Neutrophil (primary cell): ENCODE results near the gene EPS8.
"Not testable (repeated sequence)": the region's sequence is repeated elsewhere in the genome, so short reads cannot be mapped to it uniquely, and the experiment has no call there.

Experiments
- H3K27ac ChIP-seq: fragments of 200-600 bp; sonication (generic); 2 replicates; pipeline ENCODE4 v1.5.1; 2016; ENCODE audit warnings: mild to moderate bottlenecking, moderate library complexity
- H3K27me3 ChIP-seq: fragments of 200-600 bp; sonication (generic); 2 replicates; pipeline ENCODE4 v1.6.0; 2016; ENCODE audit warnings: mild to moderate bottlenecking
- H3K36me3 ChIP-seq: fragments of 200-600 bp; sonication (generic); 2 replicates; pipeline ENCODE4 v1.5.1; 2017
- H3K4me1 ChIP-seq, 2 experiments: fragments of 200-600 bp in 1 of 2; sonication (generic) in 1 of 2; 1 replicate in 1 of 2; 2 replicates in 1 of 2; pipeline versions ENCODE4 v1.5.1 to v1.6.1; 2013 to 2016; ENCODE audit warnings: low read depth in 1 of 2, low read length in 1 of 2, mild to moderate bottlenecking in 1 of 2, moderate library complexity in 1 of 2; ENCODE audit not compliant: control insufficient read depth in 1 of 2, insufficient read depth in 1 of 2
- H3K4me3 ChIP-seq, 2 experiments: fragments of 200-600 bp in 1 of 2; sonication (generic) in 1 of 2; 1 replicate in 1 of 2; 2 replicates in 1 of 2; pipeline ENCODE4 v1.5.1; 2013 to 2016; ENCODE audit warnings: low read depth in 1 of 2, low read length in 1 of 2, mild to moderate bottlenecking in 1 of 2, moderate library complexity in 1 of 2
- H3K9me3 ChIP-seq: fragments of 200-600 bp; sonication (generic); 2 replicates; pipeline ENCODE4 v1.5.1; 2016
- TF ChIP-seq, protein P1 (sequence below): fragments of 200-600 bp; sonication (generic); IDR thresholded peaks from 2 replicates; pipeline ENCODE4 v1.5.1; 2016; ENCODE audit warnings: antibody characterized with exemption

EPS8 gene

DNA sequence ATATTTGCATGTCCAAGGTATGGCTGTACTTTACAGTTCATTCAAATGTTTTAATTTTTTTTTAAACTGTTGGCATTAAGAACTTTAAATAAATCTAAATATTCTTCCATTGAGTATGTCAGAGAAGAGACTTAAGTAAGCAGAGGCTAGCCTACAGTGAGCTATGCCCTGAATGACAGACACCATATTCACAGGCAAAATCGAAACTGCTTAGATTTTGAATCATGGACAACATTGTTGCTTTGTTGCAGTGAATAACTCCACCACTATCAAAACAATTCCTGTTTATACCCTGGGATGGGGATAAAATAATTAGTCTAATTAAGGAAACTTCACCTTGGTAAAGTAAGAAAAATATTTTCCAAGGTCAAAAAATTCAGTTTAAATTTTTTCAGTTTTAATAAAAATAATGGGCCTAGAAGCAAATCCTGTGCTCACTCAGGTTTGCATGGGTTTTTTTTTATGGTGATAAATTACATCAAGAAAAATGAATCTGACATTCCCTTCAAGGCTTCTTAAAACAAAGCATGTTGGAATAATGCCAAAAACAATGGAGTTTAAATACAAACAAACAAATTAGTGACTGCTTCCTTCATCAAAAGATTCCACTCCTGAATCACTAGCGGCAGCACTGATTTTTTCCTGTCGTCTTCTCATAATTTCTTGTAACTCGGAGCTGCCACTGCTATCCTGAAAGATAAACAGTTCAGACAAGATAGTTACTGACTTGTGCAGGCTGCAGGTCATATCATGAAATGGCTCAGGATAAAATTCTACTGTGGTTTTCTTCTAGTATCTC, 168.2 kb downstream of the EPS8 start:
- TF ChIP-seq, protein P1, sequence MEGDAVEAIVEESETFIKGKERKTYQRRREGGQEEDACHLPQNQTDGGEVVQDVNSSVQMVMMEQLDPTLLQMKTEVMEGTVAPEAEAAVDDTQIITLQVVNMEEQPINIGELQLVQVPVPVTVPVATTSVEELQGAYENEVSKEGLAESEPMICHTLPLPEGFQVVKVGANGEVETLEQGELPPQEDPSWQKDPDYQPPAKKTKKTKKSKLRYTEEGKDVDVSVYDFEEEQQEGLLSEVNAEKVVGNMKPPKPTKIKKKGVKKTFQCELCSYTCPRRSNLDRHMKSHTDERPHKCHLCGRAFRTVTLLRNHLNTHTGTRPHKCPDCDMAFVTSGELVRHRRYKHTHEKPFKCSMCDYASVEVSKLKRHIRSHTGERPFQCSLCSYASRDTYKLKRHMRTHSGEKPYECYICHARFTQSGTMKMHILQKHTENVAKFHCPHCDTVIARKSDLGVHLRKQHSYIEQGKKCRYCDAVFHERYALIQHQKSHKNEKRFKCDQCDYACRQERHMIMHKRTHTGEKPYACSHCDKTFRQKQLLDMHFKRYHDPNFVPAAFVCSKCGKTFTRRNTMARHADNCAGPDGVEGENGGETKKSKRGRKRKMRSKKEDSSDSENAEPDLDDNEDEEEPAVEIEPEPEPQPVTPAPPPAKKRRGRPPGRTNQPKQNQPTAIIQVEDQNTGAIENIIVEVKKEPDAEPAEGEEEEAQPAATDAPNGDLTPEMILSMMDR: no peak
- H3K9me3 ChIP-seq: no peaks in the 10 kb centered on the region
- no peak overlapping the region for H3K4me3 ChIP-seq
- no peaks in the 10 kb centered on the region for H3K4me1 ChIP-seq
- H3K27me3 ChIP-seq: no peaks in the 10 kb centered on the region
- no peaks in the 10 kb centered on the region for H3K36me3 ChIP-seq
- H3K27ac ChIP-seq: no peak overlapping the region

DNA sequence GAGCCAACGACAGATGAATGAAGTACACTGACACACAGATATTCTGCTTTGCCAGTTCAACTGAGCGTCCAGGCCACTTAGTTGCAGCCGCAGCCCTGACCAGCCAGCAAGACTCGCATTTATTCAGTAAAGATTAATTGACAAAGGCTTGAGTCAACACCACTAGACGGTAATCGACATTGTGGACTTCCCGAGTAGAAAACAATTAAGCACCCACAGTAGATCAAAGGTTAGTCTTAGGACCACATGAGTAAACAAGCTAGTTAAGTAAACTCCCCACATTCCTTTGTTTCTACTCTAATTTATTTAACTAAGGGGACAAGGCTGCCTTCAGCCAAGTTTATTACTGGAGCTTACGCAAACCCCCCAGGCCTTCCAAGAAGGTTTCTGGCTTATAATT, 172.7 kb downstream of the EPS8 start:
- not testable (repeated sequence) for H3K4me1 ChIP-seq, H3K9me3 ChIP-seq, H3K27me3 ChIP-seq, H3K27ac ChIP-seq, H3K36me3 ChIP-seq, H3K4me3 ChIP-seq

DNA sequence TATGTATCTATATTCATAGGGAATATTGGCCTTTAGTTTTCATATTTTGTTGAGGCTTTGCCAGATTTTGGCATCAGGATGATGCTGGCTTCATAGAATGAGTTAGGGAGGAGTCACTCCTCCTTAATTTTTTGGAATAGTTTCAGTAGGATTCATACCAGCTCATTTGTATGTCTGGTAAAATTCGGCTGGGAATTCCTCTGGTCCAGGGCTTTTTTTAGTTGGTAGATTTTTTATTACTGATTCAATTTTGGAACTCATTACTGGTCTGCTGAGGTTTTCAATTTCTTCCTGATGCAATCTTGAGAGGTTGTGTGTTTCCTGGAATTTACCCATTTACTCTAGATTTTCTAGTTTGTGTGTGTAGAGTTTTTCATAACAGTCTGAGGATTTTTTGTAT, 175.2 kb downstream of the EPS8 start:
- H3K27ac ChIP-seq: no peak overlapping the region

DNA sequence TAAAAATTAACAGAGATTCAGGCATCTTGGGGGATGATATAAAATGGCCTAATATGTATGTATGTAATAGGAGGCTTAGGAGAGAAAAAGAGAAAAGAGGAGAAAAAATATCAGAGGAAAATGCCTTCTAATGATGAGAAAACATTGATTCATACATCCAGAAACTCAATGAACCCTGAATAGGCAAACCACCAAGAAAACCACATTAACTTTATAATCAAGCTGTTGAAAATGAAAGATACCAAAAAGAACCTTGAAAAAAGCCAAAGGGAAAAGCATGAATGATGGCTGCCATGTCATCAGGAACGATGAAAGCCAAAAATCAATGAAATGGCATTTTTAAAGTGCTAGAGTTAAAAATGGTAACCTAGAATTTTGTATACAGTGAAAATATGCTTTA, 180.2 kb downstream of the EPS8 start:
- Histone ChIP-seq H3K36me3 (no peaks in the 10 kb centered on the region), H3K4me3 (no peak overlapping the region), H3K27me3 (no peaks in the 10 kb centered on the region), H3K4me1 (no peaks in the 10 kb centered on the region), H3K9me3 (no peaks in the 10 kb centered on the region), H3K27ac (no peak overlapping the region)
- TF ChIP-seq, protein P1: no peak

More for the DNA sequence above, 175.2 kb downstream of the EPS8 start:
- Histone ChIP-seq H3K27me3 (no peaks in the 10 kb centered on the region), H3K9me3 (no peaks in the 10 kb centered on the region), H3K36me3 (no peaks in the 10 kb centered on the region), H3K4me3 (no peak overlapping the region), H3K4me1 (no peaks in the 10 kb centered on the region)
- TF ChIP-seq, protein P1: no peak

DNA sequence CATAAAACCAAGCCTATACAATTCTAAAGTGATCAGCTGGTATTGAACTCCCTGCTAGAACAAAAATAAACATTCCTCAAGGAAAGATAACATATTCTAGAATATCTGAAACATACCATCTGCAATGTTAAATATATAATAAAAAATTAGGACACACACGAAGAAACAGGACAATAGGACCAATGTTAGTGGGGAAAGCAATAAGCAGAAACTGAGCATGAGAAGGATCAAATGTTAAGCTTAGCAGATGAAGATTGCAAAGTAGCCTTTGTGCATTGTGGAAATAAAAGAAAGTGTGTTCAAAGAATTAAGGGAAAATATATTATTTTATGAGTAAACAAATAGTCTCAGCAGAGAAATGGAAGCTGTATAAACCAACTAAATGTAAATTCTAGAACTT, 180.8 kb downstream of the EPS8 start:
- no peaks in the 10 kb centered on the region for H3K27me3 ChIP-seq
- H3K4me1 ChIP-seq: no peaks in the 10 kb centered on the region
- no peak overlapping the region for H3K4me3 ChIP-seq
- H3K36me3 ChIP-seq: no peaks in the 10 kb centered on the region
- TF ChIP-seq, protein P1: no peak
- no peak overlapping the region for H3K27ac ChIP-seq
- H3K9me3 ChIP-seq: no peaks in the 10 kb centered on the region

DNA sequence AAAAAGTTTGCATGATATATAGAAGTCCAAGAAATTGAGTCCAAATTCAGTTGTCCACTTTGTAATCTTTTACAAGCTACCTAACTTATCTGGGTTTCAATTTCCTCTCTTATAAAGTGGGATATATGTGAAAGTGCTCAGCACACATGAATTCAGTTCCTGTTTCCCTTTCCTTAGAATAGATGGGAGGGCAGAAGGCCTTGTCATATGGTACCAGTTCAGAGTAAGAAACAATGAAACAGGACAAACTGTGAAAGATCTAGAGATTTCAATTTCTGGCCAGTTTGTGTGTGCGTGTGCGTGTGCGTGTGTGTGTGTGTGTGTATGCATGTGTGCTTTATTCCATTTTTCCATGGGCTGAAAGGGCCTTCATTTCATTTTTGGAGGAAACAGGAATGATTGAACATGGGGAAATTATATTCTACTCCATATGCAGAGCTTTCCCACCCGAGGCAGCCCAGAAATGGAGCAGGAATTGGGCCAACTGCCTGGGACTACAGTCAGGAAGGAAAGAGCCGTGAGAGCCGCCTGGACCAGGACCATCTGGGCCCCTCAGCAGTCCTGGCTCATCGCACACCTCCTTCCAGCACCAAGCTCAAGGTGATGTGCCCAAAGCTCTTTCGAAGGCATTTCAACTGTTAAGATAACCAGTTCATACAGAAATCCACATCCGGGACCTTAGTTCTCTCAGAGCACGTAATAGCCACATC, 183.2 kb downstream of the EPS8 start:
- Histone ChIP-seq H3K27ac (no peak overlapping the region), H3K27me3 (no peaks in the 10 kb centered on the region), H3K36me3 (no peaks in the 10 kb centered on the region), H3K4me3 (no peak overlapping the region), H3K9me3 (no peaks in the 10 kb centered on the region), H3K4me1 (no peaks in the 10 kb centered on the region)
- TF ChIP-seq, protein P1: no peak
